ENCODE measurements around the gene PCDH12. TPM values are rescaled to one million over a fixed set of nuclear protein-coding genes. Genes with fewer than 3 reads are reported as not detected.

Gene PCDH12
- total and polyA plus RNA-seq, 12 donors: 3.6 to 16.6 (median 8.4) TPM

DNA sequence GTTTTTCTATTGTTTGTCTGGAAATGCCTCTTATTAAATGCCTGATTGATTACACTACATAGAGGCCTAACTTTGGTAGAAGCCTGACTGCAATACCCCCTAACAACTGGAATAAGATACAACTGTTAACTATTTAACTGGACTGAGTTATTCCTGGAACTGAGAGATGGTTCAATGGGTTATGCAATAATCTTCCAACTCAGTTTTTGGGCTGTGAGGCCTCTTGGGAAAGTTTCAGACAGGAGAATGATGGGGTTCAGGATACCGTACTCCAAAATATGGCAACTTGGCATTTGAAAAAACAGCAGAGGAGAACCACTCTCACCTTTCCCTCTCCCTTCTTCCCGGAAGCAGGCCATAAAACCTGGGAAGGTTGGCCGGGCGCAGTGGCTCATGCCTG is 60.6 kb downstream of the PCDH12 start:
- TF ChIP-seq, protein P1, sequence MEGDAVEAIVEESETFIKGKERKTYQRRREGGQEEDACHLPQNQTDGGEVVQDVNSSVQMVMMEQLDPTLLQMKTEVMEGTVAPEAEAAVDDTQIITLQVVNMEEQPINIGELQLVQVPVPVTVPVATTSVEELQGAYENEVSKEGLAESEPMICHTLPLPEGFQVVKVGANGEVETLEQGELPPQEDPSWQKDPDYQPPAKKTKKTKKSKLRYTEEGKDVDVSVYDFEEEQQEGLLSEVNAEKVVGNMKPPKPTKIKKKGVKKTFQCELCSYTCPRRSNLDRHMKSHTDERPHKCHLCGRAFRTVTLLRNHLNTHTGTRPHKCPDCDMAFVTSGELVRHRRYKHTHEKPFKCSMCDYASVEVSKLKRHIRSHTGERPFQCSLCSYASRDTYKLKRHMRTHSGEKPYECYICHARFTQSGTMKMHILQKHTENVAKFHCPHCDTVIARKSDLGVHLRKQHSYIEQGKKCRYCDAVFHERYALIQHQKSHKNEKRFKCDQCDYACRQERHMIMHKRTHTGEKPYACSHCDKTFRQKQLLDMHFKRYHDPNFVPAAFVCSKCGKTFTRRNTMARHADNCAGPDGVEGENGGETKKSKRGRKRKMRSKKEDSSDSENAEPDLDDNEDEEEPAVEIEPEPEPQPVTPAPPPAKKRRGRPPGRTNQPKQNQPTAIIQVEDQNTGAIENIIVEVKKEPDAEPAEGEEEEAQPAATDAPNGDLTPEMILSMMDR (IDR thresholded peaks at IDR 0.05): no peak
- H3K36me3 ChIP-seq: no peaks in the 10 kb centered on the region
- DNase-seq (no peak), ATAC-seq (no peak)
- H3K4me3 ChIP-seq: no peak overlapping the region
- intact Hi-C loops (cut with DNase I): no loop called here
- no peak overlapping the region for H3K27ac ChIP-seq
- 96 to 97% methylated on average over 4 of the region's 4 CpGs for WGBS, 2 donors
- H3K27me3 ChIP-seq: peaks cover 0 to 3% (median 0%) of the 10 kb centered on the region in 7 donors
- peaks cover 0 to 14% (median 0%) of the 10 kb centered on the region in 9 donors for H3K4me1 ChIP-seq
- no peaks in the 10 kb centered on the region for H3K9me3 ChIP-seq

Other genes starting within 250 kb of the PCDH12 start
- 10 to 100 TPM in 9 of 10 donors, 1 to 10 TPM in 1; 8.4 to 45.8 (median 17.9) TPM for gene PCDH1, start 79.8 kb downstream of the PCDH12 start, total RNA-seq
- 10 to 100 TPM; 16.2 to 21.6 TPM for gene PCDH1, start 79.8 kb downstream of the PCDH12 start, polyA plus RNA-seq
- 100 to 1,000 TPM in 6 of 10 donors, 10 to 100 TPM in 4; 82.1 to 192 (median 141) TPM for gene DELE1, start 34.3 kb downstream of the PCDH12 start, total RNA-seq
- 10 to 100 TPM; 50.1 to 69.8 TPM for gene DELE1, start 34.3 kb downstream of the PCDH12 start, polyA plus RNA-seq
- gene RNF14, start 10.9 kb upstream of the PCDH12 start, total RNA-seq: 100 to 1,000 TPM in 6 of 10 donors, 10 to 100 TPM in 4; 84.6 to 130 (median 102) TPM
- gene RNF14, start 10.9 kb upstream of the PCDH12 start, polyA plus RNA-seq: 10 to 100 TPM; 20.3 to 44.9 TPM
- gene GNPDA1, start 54.8 kb upstream of the PCDH12 start, total RNA-seq: 10 to 100 TPM; 18.9 to 24.3 (median 20.9) TPM
- 10 to 100 TPM; 11.6 to 14.3 TPM for gene GNPDA1, start 54.8 kb upstream of the PCDH12 start, polyA plus RNA-seq
- 10 to 100 TPM; 52.7 to 67.4 (median 60.7) TPM for gene NDFIP1, start 150.6 kb upstream of the PCDH12 start, total RNA-seq
- gene NDFIP1, start 150.6 kb upstream of the PCDH12 start, polyA plus RNA-seq: 10 to 100 TPM; 25.2 to 52.8 TPM